Adipocyte (in vitro differentiated cells): ENCODE measurements around the gene NRARP.
A peak's percentile ranks its signal among the peaks of the same experiment; 100 is the strongest.
"Not testable (repeated sequence)": the region's sequence is repeated elsewhere in the genome, so short reads cannot be mapped to it uniquely, and the experiment has no call there.

Source experiments
- DNase-seq: peaks from one replicate; pipeline ENCODE4 v3.0.0-alpha.2; 2015; ENCODE audit warnings: low read depth
- H3K27me3 ChIP-seq: replicated peaks from 2 replicates; pipeline ENCODE4 v1.7.0; 2013; ENCODE audit warnings: mild to moderate bottlenecking, low read length, moderate library complexity; ENCODE audit not compliant: control insufficient read depth, insufficient read depth
- H3K36me3 ChIP-seq: 2 replicates; pipeline ENCODE4 v1.7.0; 2013; ENCODE audit warnings: low read length, mild to moderate bottlenecking, moderate library complexity; ENCODE audit not compliant: control insufficient read depth, insufficient read depth, severe bottlenecking
- H3K4me1 ChIP-seq: 2 replicates; pipeline ENCODE4 v1.7.0; 2013; ENCODE audit warnings: mild to moderate bottlenecking, low read length, moderate library complexity; ENCODE audit not compliant: control insufficient read depth, insufficient read depth
- H3K4me3 ChIP-seq: 2 replicates; pipeline ENCODE4 v1.7.0; 2013; ENCODE audit warnings: mild to moderate bottlenecking, low read length, moderate library complexity
- H3K9ac ChIP-seq: 2 replicates; pipeline ENCODE4 v1.7.0; 2013; ENCODE audit warnings: mild to moderate bottlenecking, low read length, moderate library complexity
- H3K9me3 ChIP-seq: 2 replicates; pipeline ENCODE4 v1.7.0; 2013; ENCODE audit warnings: mild to moderate bottlenecking, low read length, moderate library complexity; ENCODE audit not compliant: control insufficient read depth

Gene NRARP

GRCh38 chr9:137268538-137269201 is 33.4 kb downstream of the NRARP start:
- no peaks in the 10 kb centered on the region for H3K27me3 ChIP-seq
- no peak overlapping the region for H3K9ac ChIP-seq
- no peak overlapping the region for H3K4me3 ChIP-seq
- H3K9me3 ChIP-seq = no peaks in the 10 kb centered on the region
- no peak for DNase-seq
- H3K36me3 ChIP-seq = peaks cover 54% of the 10 kb centered on the region
- H3K4me1 ChIP-seq = peaks cover 3% of the 10 kb centered on the region

GRCh38 chr9:137267933-137268355 is 34.1 kb downstream of the NRARP start:
- no peaks in the 10 kb centered on the region for H3K27me3 ChIP-seq
- H3K36me3 ChIP-seq = peaks cover 57% of the 10 kb centered on the region
- H3K9ac ChIP-seq = no peak overlapping the region
- no peak overlapping the region for H3K4me3 ChIP-seq
- no peaks in the 10 kb centered on the region for H3K9me3 ChIP-seq
- peaks cover 3% of the 10 kb centered on the region for H3K4me1 ChIP-seq
- DNase-seq = no peak

DNA sequence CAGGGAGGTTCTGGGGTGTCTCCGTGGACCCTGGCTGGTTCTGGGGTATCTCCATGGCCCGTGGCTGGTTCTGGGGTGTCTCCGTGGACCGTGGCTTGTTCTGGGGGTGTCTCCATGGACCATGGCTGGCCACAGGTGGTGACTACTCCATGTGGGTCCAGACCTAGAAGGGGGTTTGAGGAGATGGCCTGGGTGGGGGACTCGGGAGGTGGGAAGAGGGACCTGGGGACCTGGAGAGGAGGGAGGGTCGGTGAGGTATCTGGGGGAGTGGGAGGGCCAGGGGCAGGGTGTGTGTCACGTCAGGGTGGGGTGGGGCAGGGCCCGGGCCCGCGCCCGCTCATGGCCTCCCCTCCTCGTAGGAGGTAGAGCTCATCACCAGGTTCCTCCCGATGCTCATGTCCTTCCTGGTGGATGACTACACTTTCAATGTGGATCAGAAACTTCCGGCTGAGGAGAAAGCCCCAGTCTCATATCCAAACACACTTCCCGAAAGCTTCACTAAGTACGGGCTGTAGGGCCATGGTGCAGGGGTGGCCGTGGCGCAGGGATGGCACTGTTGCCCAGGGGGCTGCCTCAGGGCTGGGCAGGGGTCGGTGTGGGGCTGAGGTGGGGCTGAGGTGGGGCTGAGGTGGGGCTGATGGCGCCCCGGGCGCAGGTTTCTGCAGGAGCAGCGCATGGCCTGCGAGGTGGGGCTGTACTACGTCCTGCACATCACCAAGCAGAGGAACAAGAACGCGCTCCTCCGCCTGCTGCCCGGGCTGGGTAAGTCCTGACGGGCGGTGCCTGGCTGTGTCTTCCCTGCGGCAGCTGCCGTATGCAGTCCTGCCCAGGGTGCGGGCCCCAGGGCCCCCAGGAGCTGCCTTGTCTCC is 35.3 kb downstream of the NRARP start:
- Histone ChIP-seq H3K9ac (no peak overlapping the region), H3K27me3 (no peaks in the 10 kb centered on the region), H3K9me3 (no peaks in the 10 kb centered on the region), H3K4me3 (no peak overlapping the region), H3K4me1 (peaks cover 3% of the 10 kb centered on the region), H3K36me3 (peaks cover 57% of the 10 kb centered on the region)
- DNase-seq = no peak

GRCh38 chr9:137266162-137266527 is 35.9 kb downstream of the NRARP start:
- Histone ChIP-seq H3K9ac (no peak overlapping the region), H3K27me3 (no peaks in the 10 kb centered on the region), H3K4me3 (no peak overlapping the region), H3K4me1 (peaks cover 3% of the 10 kb centered on the region), H3K9me3 (no peaks in the 10 kb centered on the region), H3K36me3 (peaks cover 53% of the 10 kb centered on the region)
- DNase-seq = no peak

DNA sequence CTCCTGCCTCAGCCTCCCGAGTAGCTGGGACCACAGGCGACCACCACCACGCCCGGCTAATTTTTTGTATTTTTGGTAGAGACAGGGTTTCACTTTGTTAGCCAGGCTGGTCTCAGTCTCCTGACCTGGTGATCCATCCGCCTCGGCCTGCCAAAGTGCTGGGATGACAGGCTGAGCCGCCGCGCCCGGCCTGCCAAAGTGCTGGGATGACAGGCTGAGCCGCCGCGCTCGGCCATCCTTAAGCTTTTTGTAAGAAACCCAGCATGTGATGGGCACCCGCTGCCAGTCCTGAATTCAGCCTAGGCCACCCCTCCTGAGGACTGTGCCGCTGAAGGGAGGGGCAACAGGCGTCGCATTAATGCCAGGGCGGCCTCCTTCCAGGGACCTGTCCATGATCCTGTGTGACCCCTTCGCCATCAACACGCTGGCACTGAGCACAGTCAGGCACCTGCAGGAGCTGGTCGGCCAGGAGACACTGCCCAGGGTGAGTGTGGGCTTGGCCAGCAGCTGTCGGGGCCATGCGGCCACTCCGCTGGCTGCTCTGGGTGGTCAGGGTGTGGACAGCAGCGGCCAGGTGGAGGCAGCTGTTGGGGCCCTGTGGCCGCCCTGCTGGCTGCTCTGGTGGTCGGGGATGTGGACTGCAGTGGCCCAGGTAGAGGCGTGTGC is 36.4 kb downstream of the NRARP start:
- no peak overlapping the region for H3K4me3 ChIP-seq
- no peaks in the 10 kb centered on the region for H3K9me3 ChIP-seq
- H3K27me3 ChIP-seq = no peaks in the 10 kb centered on the region
- no peak for DNase-seq
- peaks cover 3% of the 10 kb centered on the region for H3K4me1 ChIP-seq
- H3K36me3 ChIP-seq = peaks cover 49% of the 10 kb centered on the region
- no peak overlapping the region for H3K9ac ChIP-seq

GRCh38 chr9:137264067-137264466 is 38.0 kb downstream of the NRARP start:
- Histone ChIP-seq H3K27me3 (no peaks in the 10 kb centered on the region), H3K9ac (no peak overlapping the region), H3K4me1 (peaks cover 3% of the 10 kb centered on the region), H3K4me3 (no peak overlapping the region), H3K9me3 (no peaks in the 10 kb centered on the region), H3K36me3 (peaks cover 41% of the 10 kb centered on the region)
- DNase-seq = no peak

DNA sequence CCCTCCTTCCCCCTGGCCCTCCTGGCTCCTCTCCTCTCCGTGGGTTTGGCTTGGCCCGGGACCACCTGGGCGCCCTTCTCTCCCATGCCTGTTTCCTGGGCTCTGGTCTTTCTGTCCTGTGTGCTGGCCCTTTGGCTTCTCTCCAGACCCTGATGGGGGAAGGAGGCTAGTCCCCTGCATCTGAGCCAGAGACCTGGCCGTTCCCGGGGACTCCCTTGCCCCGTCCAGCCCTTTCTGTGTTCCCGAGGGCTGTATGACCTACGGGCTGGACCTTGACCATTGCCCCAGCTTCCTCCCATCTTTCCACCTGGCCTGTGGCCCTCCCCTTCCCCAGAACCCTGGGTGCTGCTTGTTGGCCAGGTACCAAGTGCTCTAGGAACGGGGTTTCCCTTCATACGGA is 38.6 kb downstream of the NRARP start:
- no peak overlapping the region for H3K4me3 ChIP-seq
- peaks cover 41% of the 10 kb centered on the region for H3K36me3 ChIP-seq
- no peaks in the 10 kb centered on the region for H3K27me3 ChIP-seq
- peaks cover 3% of the 10 kb centered on the region for H3K4me1 ChIP-seq
- no peak for DNase-seq
- H3K9me3 ChIP-seq = no peaks in the 10 kb centered on the region
- H3K9ac ChIP-seq = no peak overlapping the region

DNA sequence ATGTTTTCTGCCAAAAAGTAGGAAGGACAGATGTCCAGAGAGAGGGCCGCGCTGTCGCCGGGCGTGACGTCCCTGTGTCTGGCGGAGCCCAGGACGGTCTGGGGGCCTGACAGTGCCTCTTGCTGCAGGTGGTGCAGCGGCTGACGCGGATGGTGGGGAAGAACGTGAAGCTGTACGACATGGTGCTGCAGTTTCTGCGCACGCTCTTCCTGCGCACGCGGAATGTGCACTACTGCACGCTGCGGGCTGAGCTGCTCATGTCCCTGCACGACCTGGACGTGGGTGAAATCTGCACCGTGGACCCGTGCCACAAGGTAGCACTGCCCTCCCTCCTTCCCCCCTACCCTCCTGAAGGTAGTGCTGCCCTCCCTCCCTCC is 39.2 kb downstream of the NRARP start:
- no peaks in the 10 kb centered on the region for H3K9me3 ChIP-seq
- no peaks in the 10 kb centered on the region for H3K27me3 ChIP-seq
- no peak overlapping the region for H3K4me3 ChIP-seq
- H3K36me3 ChIP-seq = peaks cover 38% of the 10 kb centered on the region
- no peak for DNase-seq
- peaks cover 2% of the 10 kb centered on the region for H3K4me1 ChIP-seq
- no peak overlapping the region for H3K9ac ChIP-seq

GRCh38 chr9:137262173-137262908 is 39.7 kb downstream of the NRARP start:
- peaks cover 36% of the 10 kb centered on the region for H3K36me3 ChIP-seq
- not testable (repeated sequence) for H3K9ac ChIP-seq, H3K27me3 ChIP-seq, H3K9me3 ChIP-seq, H3K4me3 ChIP-seq, H3K4me1 ChIP-seq
- peak; percentile 34 for DNase-seq

DNA sequence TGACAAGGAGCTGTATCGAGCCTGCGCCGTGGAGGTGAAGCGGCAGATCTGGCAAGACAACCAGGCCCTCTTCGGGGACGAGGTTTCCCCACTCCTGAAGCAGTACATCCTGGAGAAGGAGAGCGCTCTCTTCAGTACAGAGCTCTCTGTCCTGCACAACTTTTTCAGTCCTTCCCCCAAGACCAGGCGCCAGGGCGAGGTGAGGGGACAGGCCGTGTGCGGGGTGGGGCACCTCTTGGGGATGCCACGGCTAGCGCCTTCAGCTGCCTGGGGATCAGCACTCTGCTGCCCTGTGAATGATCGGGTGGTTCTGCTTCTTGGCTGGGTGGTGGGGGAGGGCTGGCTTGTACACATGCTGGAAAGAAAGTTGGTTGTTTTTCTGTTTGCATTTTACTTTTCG is 45.2 kb downstream of the NRARP start:
- peaks cover 9% of the 10 kb centered on the region for H3K36me3 ChIP-seq
- H3K4me3 ChIP-seq = peak overlapping the region; percentile 98
- H3K9me3 ChIP-seq = no peaks in the 10 kb centered on the region
- peaks cover 20% of the 10 kb centered on the region for H3K4me1 ChIP-seq
- no peak for DNase-seq
- no peaks in the 10 kb centered on the region for H3K27me3 ChIP-seq
- H3K9ac ChIP-seq = peak overlapping the region; percentile 95

DNA sequence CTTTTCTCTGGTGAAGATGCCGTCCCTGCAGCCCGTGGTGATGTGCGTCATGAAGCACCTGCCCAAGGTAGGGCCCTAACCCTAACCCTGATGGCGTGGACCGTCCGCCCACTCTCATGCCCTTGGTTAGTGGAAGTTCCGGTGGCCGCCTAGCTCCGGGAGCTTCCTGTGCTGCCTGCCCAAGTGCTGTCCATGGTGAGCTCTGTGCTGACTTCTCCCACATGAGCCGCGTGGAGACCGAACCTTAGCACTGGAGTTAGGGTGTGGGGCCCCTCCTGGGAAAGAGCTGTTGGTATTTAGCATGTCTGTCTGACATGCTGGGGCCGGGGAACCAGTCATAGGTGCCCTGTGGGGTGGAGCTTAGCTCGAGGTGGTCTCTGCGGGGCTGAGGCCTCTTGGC is 45.7 kb downstream of the NRARP start:
- H3K9me3 ChIP-seq = no peaks in the 10 kb centered on the region
- H3K36me3 ChIP-seq = peaks cover 9% of the 10 kb centered on the region
- peak overlapping the region; percentile 95 for H3K9ac ChIP-seq
- H3K4me1 ChIP-seq = peaks cover 20% of the 10 kb centered on the region
- H3K4me3 ChIP-seq = peak overlapping the region; percentile 98
- no peak for DNase-seq
- no peaks in the 10 kb centered on the region for H3K27me3 ChIP-seq
